GM10266 (cell line): ENCODE data around the gene NRG2.

Experiments used
- DNase-seq: peaks from one replicate; pipeline ENCODE4 v3.0.0; 2012; ENCODE audit errors: extremely low spot score
- CTCF ChIP-seq: IDR thresholded peaks from 2 replicates; pipeline ENCODE4 v1.5.1; 2012; ENCODE audit warnings: mild to moderate bottlenecking, low read depth; ENCODE audit not compliant: control insufficient read depth, insufficient read depth; ENCODE audit errors: missing control alignments

The NRG2 gene

DNA sequence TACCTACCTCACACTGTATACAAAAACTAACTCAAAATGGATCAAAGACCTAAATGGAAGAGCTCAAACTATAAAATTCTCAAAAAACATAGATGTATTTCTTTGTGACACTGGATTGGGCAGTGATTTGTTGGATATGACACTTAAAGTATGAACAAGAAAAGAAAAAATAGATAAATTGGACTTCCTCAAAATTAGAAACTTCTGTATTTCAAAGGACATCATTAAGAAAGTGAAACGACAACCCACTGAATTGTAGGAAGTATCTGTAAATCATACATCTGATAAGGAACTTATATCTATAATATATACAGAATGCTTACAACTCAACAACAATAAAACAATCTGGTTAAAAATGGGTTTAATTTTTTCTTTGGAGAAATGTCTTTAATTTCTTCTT lies 96.7 kb downstream of the NRG2 start:
- TF ChIP-seq CTCF, result no peak
- no peak for DNase-seq

DNA sequence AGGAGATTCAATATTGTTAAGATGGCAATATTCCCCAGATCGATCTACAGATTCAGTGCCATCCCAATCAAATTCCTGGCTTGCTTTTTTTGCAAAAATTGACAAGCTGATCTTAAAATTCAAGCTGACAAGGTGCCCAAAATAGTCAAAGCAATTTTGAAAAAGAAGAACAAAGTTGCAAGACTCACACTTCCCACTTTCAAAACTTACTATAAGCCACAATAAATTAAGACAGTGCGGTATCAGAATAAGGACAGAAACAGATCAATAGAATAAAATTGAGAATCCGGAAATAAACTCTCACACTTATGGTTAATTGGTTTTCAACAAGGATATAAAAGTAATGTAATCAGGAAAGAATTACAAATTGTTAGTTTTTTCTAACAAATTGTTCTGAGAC lies 97.1 kb downstream of the NRG2 start:
- no peak for DNase-seq
- TF ChIP-seq CTCF, result no peak

- DNase-seq, result no peak
- no peak for TF ChIP-seq CTCF
Observed at GRCh38 chr5:139942243-139942642, 100.9 kb downstream of the NRG2 start.

GRCh38 chr5:139930406-139930805 lies 112.7 kb downstream of the NRG2 start:
- no peak for DNase-seq
- no peak for TF ChIP-seq CTCF

DNA sequence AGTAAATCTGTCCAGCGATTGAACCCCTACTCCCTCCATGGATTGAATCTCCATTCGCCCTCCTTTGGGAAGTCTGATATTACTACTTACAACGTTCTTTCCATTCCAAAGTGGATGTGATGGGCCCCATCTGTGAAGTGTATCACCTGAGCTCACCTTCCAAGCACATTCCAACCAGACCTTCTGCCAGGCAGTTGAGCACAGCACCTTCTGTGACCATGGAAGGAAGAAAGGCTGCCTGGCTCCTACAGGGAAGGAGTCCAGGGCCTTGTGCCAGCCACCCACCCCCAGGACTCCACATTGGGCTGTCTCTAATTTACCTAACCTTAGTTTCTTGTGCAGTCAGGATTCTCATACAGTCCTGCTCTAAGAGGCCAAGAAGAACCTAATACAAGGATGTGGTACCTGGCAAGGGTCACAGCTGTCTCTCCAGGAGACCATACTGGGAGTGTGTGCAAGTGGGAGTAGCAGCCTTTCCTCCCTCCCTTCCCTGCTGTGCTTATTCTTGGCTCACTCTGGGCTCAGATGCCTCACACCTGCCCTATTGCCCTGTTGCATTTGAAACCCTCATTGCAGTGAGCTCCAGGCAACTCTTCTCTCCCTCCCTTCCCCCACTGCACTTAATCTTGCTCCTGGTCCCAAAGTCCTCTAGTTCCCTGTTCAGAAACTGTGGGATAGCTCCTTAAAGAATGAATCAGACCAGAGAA lies 116.1 kb downstream of the NRG2 start:
- no peak for DNase-seq

GRCh38 chr5:139925650-139926640 lies 117.2 kb downstream of the NRG2 start:
- TF ChIP-seq CTCF, result no peak
- no peak for DNase-seq

More for the DNA sequence above, 116.1 kb downstream of the NRG2 start:
- no peak for TF ChIP-seq CTCF

- TF ChIP-seq CTCF, result no peak
- DNase-seq, result no peak
Observed at GRCh38 chr5:139925216-139925562, 117.9 kb downstream of the NRG2 start.
